Thyroid gland (tissue), 4 donors: Measurements from ENCODE around the gene FBXO11. TPM values are rescaled to one million over a fixed set of nuclear protein-coding genes. Genes with fewer than 3 reads are reported as not detected.

Experiments used
- DNase-seq, 2 donors: peaks; one replicate each; pipeline ENCODE4 v3.0.0-alpha.2; 2019
- H3K27ac ChIP-seq, 3 donors: fragments of 200-600 bp; sonication (generic); 1 replicate in 2 of 3; 2 replicates in 1 of 3; pipeline ENCODE4 v1.5.1; 2016 to 2019; ENCODE audit warnings: mild to moderate bottlenecking in 1 of 3, moderate library complexity in 1 of 3
- H3K27me3 ChIP-seq: fragments of 200-600 bp; sonication (generic); one replicate; pipeline ENCODE4 v1.5.1; 2019
- H3K36me3 ChIP-seq, 2 donors: fragments of 200-600 bp; sonication (generic); one replicate each; pipeline ENCODE4 v1.5.1; 2016 to 2019
- H3K4me1 ChIP-seq, 2 donors: fragments of 200-600 bp; sonication (generic); one replicate each; pipeline ENCODE4 v1.5.1; 2017 to 2019
- H3K4me3 ChIP-seq, 3 donors: fragments of 200-600 bp; sonication (generic); replicated peaks in 1 of 3; 1 replicate in 2 of 3; 2 replicates in 1 of 3; pipeline ENCODE4 v1.5.1; 2016; ENCODE audit warnings: mild to moderate bottlenecking in 1 of 3
- H3K9me3 ChIP-seq: fragments of 200-600 bp; sonication (generic); one replicate; pipeline ENCODE4 v1.5.1; 2017
- POLR2A ChIP-seq, 2 donors: fragments of 450-650 bp; IDR thresholded peaks; one replicate each; pipeline ENCODE4 v1.6.1; 2017; ENCODE audit warnings: antibody characterized with exemption in 2 of 2, mild to moderate bottlenecking in 2 of 2, moderate library complexity in 1 of 2
- WGBS, 2 donors: methylation state at CpG; one replicate each; pipeline ENCODE4 v1.1.5; 2017; 5-methylcytosine and 5-hydroxymethylcytosine counted together
- intact Hi-C: fragments of 100-400 bp; cut with DNase I; formaldehyde crosslinking; loops from one replicate; pipeline ENCODE4 v1.15.1; 2023
- total RNA-seq, 4 donors: library from RNA; depleted of rRNA; stranded (reverse); fragments of >200 nt; gene quantifications; one replicate each; pipeline ENCODE4 v1.2.3, GENCODE V29; 2016
- TF ChIP-seq, protein P1 (sequence below), 6 experiments: fragments of 200-600 bp in 3 of 6; fragments of 450-650 bp in 3 of 6; sonication (generic) in 3 of 6; IDR thresholded peaks; one replicate each; pipeline ENCODE4 v1.5.1; 2016 to 2019; ENCODE audit warnings: antibody characterized with exemption in 6 of 6, mild to moderate bottlenecking in 2 of 6, inconsistent platforms in 1 of 6, moderate library complexity in 1 of 6

FBXO11 gene
- total RNA-seq, 4 donors from 2014 or later: 50.4 to 82.8 (median 60.6) TPM

DNA sequence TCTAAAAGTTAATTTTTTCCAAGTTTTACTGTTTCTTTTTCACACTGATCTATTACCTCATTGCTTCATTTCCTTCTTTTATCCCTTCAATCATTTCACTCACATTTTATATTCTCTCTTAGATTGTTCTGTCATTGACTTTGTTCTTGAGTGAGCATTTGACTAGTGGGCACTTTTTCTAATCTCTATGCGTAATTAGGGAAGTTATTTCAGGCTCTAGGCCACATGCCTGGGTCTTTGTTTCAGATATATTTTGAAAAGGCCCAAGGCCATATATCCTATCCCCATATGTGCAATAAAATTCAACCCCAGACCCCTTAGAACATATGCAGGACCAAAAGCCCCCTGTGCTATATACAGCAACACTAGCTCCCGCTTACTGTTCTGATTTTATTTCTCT is 62.1 kb downstream of the FBXO11 start:
- no peaks in the 10 kb centered on the region for H3K36me3 ChIP-seq
- TF ChIP-seq, protein P1, sequence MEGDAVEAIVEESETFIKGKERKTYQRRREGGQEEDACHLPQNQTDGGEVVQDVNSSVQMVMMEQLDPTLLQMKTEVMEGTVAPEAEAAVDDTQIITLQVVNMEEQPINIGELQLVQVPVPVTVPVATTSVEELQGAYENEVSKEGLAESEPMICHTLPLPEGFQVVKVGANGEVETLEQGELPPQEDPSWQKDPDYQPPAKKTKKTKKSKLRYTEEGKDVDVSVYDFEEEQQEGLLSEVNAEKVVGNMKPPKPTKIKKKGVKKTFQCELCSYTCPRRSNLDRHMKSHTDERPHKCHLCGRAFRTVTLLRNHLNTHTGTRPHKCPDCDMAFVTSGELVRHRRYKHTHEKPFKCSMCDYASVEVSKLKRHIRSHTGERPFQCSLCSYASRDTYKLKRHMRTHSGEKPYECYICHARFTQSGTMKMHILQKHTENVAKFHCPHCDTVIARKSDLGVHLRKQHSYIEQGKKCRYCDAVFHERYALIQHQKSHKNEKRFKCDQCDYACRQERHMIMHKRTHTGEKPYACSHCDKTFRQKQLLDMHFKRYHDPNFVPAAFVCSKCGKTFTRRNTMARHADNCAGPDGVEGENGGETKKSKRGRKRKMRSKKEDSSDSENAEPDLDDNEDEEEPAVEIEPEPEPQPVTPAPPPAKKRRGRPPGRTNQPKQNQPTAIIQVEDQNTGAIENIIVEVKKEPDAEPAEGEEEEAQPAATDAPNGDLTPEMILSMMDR (IDR thresholded peaks at IDR 0.05): no peak
- TF ChIP-seq POLR2A (IDR thresholded peaks at IDR 0.05): no peak
- peaks cover 0 to 3% of the 10 kb centered on the region in 2 donors for H3K4me1 ChIP-seq
- intact Hi-C loops: no loop called here
- no peak overlapping the region for H3K4me3 ChIP-seq
- WGBS, 2 donors: 95 to 99% methylated on average over 2 of the region's 2 CpGs
- H3K9me3 ChIP-seq: no peaks in the 10 kb centered on the region
- no peak overlapping the region for H3K27ac ChIP-seq
- no peaks in the 10 kb centered on the region for H3K27me3 ChIP-seq
- DNase-seq: no peak

DNA sequence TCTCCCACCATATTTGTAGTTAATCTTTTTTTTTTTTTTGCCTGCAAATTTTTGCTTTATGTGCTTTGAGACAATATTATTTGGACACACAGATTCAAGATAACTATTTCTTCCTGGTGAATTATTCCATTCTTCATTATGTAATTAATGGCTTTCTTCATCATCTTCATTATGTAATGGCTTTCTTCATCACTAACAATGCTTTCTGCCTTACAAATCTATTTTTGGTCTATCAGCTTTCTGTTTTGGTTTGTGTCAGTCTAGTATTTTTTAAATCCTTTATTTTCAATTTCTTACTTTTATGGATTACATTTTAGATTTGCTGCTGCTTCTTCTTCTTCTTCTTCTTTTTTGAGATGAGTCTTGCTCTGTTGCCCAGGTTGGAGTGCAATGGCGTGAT is 62.9 kb downstream of the FBXO11 start:
- intact Hi-C loops: no loop called here
- TF ChIP-seq, protein P1 (IDR thresholded peaks at IDR 0.05): no peak
- TF ChIP-seq POLR2A (IDR thresholded peaks at IDR 0.05): no peak
- H3K36me3 ChIP-seq: no peaks in the 10 kb centered on the region
- peaks cover 0 to 3% of the 10 kb centered on the region in 2 donors for H3K4me1 ChIP-seq
- H3K27me3 ChIP-seq: no peaks in the 10 kb centered on the region
- 97 to 100% methylated on average over 1 of the region's 1 CpG for WGBS, 2 donors
- H3K4me3 ChIP-seq: no peak overlapping the region
- H3K9me3 ChIP-seq: no peaks in the 10 kb centered on the region
- no peak overlapping the region for H3K27ac ChIP-seq
- no peak for DNase-seq

DNA sequence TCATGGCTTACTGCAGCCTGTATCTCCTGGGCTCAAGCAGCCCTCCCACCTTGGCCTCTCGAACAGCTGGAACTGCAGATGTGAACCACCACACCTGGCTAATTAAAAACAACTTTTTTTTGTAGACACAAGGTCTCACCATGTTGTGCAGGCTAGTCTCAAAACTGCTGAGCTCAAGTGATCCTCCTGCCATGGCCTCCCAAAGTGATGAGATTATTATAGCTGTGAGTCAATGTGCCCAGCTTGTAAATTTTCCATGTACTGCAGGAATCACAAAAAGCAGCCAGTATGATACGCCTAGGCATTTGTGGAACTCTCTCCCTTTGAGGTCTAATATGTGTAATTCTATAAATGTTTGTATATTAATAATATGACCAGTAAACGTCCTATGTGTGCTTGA is 63.5 kb downstream of the FBXO11 start:
- intact Hi-C loops: no loop called here
- no peak for DNase-seq
- no peak overlapping the region for H3K27ac ChIP-seq
- H3K27me3 ChIP-seq: no peaks in the 10 kb centered on the region
- no peaks in the 10 kb centered on the region for H3K9me3 ChIP-seq
- H3K4me1 ChIP-seq: peaks cover 0 to 3% of the 10 kb centered on the region in 2 donors
- peaks cover 0 to 3% of the 10 kb centered on the region in 2 donors for H3K36me3 ChIP-seq
- TF ChIP-seq POLR2A (IDR thresholded peaks at IDR 0.05): no peak
- TF ChIP-seq, protein P1 (IDR thresholded peaks at IDR 0.05): no peak
- 93 to 96% methylated on average over 3 of the region's 3 CpGs for WGBS, 2 donors
- H3K4me3 ChIP-seq: no peak overlapping the region

DNA sequence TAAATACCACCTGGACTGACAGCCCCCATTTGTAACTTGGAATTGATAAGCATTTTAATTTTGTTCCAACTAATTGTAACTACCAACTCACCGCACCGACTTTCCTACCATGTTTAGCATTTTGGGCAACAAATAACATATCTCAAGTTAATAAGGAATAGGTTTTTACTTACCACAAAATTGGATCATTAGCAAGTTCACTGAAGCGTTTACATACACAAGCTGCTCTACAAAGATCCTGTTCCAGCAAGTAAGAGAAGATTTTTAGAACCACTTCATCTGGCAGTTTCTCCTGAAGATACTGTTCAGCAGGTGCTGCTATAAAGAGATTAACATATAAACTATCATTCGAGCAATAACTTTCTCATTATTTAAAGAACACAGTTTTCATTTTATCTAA is 67.6 kb downstream of the FBXO11 start:
- Histone ChIP-seq H3K4me3 (no peak overlapping the region), H3K27me3 (no peaks in the 10 kb centered on the region), H3K4me1 (peaks cover 0 to 3% of the 10 kb centered on the region in 2 donors), H3K9me3 (no peaks in the 10 kb centered on the region), H3K27ac (no peak overlapping the region), H3K36me3 (peaks cover 21 to 41% of the 10 kb centered on the region in 2 donors)
- TF ChIP-seq, protein P1 (IDR thresholded peaks at IDR 0.05): no peak
- TF ChIP-seq POLR2A (IDR thresholded peaks at IDR 0.05): no peak
- intact Hi-C loops: no loop called here
- WGBS, 2 donors: 64% methylated on average over 4 of the region's 4 CpGs
- no peak for DNase-seq

DNA sequence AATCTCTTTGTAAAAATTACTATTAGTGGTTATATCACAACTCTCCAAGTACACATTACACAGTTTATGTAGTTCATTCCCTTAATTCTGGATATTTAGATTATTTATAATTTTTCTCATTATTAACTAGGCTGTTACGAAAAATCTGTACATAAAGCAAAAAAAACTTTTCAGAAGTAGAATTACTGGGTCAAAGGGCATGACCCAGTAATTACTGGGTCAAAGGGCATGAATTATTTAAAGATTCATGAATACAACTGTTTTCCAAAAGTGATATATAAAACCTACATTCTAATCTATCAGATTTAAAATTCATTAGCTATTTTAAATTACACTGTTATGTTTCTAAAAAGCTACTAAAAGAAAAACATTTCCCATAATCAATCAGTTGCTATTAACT is 68.0 kb downstream of the FBXO11 start:
- DNase-seq: no peak
- H3K36me3 ChIP-seq: peaks cover 21 to 46% of the 10 kb centered on the region in 2 donors
- H3K4me1 ChIP-seq: peaks cover 0 to 3% of the 10 kb centered on the region in 2 donors
- intact Hi-C loops: no loop called here
- TF ChIP-seq, protein P1 (IDR thresholded peaks at IDR 0.05): no peak
- TF ChIP-seq POLR2A (IDR thresholded peaks at IDR 0.05): no peak
- no peak overlapping the region for H3K27ac ChIP-seq
- WGBS, 2 donors: 94 to 97% methylated on average over 1 of the region's 1 CpG
- no peak overlapping the region for H3K4me3 ChIP-seq
- H3K9me3 ChIP-seq: no peaks in the 10 kb centered on the region
- H3K27me3 ChIP-seq: no peaks in the 10 kb centered on the region
